ENCODE measurements around the gene CES1.

Gene CES1

GRCh38 chr16:55832773-55833691 lies at the start of gene CES1:
Gene CES1 (minus strand): TSS chr16:55833096. CDS start chr16:55833055, 41 bp downstream.
- no peak for TF ChIP-seq CTCF (IDR thresholded peaks at IDR 0.05)

GRCh38 chr16:55876854-55877253 lies 44.0 kb upstream of the CES1 start:
- no peak for TF ChIP-seq CTCF (IDR thresholded peaks at IDR 0.05)
- Histone ChIP-seq H3K4me3 (ENCODE audit: low read depth in 1 of 2, low read length in 1 of 2) (no peak overlapping the region), H3K27ac (no peak overlapping the region), H3K9me3 (no peaks in the 10 kb centered on the region), H3K36me3 (no peaks in the 10 kb centered on the region), H3K4me1 (ENCODE audit: control insufficient read depth in 1 of 2, insufficient read depth in 1 of 2, low read depth in 1 of 2, low read length in 1 of 2) (no peaks in the 10 kb centered on the region), H3K27me3 (no peaks in the 10 kb centered on the region)

More at GRCh38 chr16:55832773-55833691, at the start of gene CES1:
- Histone ChIP-seq H3K36me3 (no peaks in the 10 kb centered on the region), H3K27me3 (peaks cover 5% of the 10 kb centered on the region), H3K4me3 (ENCODE audit: low read depth in 1 of 2, low read length in 1 of 2) (no peak within 1 kb of the TSS), H3K4me1 (ENCODE audit: control insufficient read depth in 1 of 2, insufficient read depth in 1 of 2, low read depth in 1 of 2, low read length in 1 of 2) (peaks cover 0 to 10% of the 10 kb centered on the region in 2 experiments), H3K9me3 (no peaks in the 10 kb centered on the region), H3K27ac (no peak within 1 kb of the TSS)

- Histone ChIP-seq H3K27me3 (no peaks in the 10 kb centered on the region), H3K4me3 (ENCODE audit: low read depth in 1 of 2, low read length in 1 of 2) (no peak within 1 kb of the TSS), H3K36me3 (no peaks in the 10 kb centered on the region), H3K4me1 (ENCODE audit: control insufficient read depth in 1 of 2, insufficient read depth in 1 of 2, low read depth in 1 of 2, low read length in 1 of 2) (no peaks in the 10 kb centered on the region), H3K27ac (no peak within 1 kb of the TSS), H3K9me3 (no peaks in the 10 kb centered on the region)
- TF ChIP-seq CTCF (IDR thresholded peaks at IDR 0.05), result no peak
Observed at GRCh38 chr16:55875273-55875672, 42.4 kb upstream of the CES1 start, which contains the start of gene CES5A. Gene CES5A (minus strand): TSS chr16:55875373. CDS start chr16:55875221, 152 bp downstream.

- H3K27ac ChIP-seq, result no peak overlapping the region
- TF ChIP-seq CTCF (IDR thresholded peaks at IDR 0.05), result no peak
- H3K36me3 ChIP-seq, result no peaks in the 10 kb centered on the region
- H3K9me3 ChIP-seq, result no peaks in the 10 kb centered on the region
- H3K4me1 ChIP-seq (ENCODE audit: control insufficient read depth in 1 of 2, insufficient read depth in 1 of 2, low read depth in 1 of 2, low read length in 1 of 2), result no peaks in the 10 kb centered on the region
- H3K4me3 ChIP-seq (ENCODE audit: low read depth in 1 of 2, low read length in 1 of 2), result no peak overlapping the region
- no peaks in the 10 kb centered on the region for H3K27me3 ChIP-seq
Observed at GRCh38 chr16:55873122-55873521, 40.2 kb upstream of the CES1 start.

- no peaks in the 10 kb centered on the region for H3K4me1 ChIP-seq (ENCODE audit: control insufficient read depth in 1 of 2, insufficient read depth in 1 of 2, low read depth in 1 of 2, low read length in 1 of 2)
Observed at GRCh38 chr16:55872130-55872529, 39.2 kb upstream of the CES1 start.

More at GRCh38 chr16:55872130-55872529, 39.2 kb upstream of the CES1 start:
- Histone ChIP-seq H3K36me3 (no peaks in the 10 kb centered on the region), H3K27ac (no peak overlapping the region), H3K4me3 (ENCODE audit: low read depth in 1 of 2, low read length in 1 of 2) (no peak overlapping the region), H3K9me3 (no peaks in the 10 kb centered on the region), H3K27me3 (no peaks in the 10 kb centered on the region)
- TF ChIP-seq CTCF (IDR thresholded peaks at IDR 0.05), result no peak

All from neutrophil (primary cell).